Raji (cell line): Measurements from ENCODE around the gene RALGDS.

ENCODE experiments used
- POLR2A ChIP-seq: IDR thresholded peaks from 2 replicates; pipeline ENCODE4 v1.6.1; 2011; ENCODE audit warnings: low read depth, low read length, control low read depth; ENCODE audit not compliant: insufficient read depth

Gene RALGDS

GRCh38 chr9:133154097-133154989 is 33.3 kb upstream of the RALGDS start:
- no peak for TF ChIP-seq POLR2A

- no peak for TF ChIP-seq POLR2A
Observed at GRCh38 chr9:133153227-133154096, 32.4 kb upstream of the RALGDS start.

- no peak for TF ChIP-seq POLR2A
Observed at GRCh38 chr9:133151601-133152525, 30.8 kb upstream of the RALGDS start.

- TF ChIP-seq POLR2A, result no peak
Observed at GRCh38 chr9:133151041-133151440, 30.0 kb upstream of the RALGDS start.

- TF ChIP-seq POLR2A, result peak; percentile 33; the same call in 1 of the 2 replicates
Observed at GRCh38 chr9:133149130-133150015, 28.3 kb upstream of the RALGDS start.

- peak; percentile 27; the same call in 1 of the 2 replicates for TF ChIP-seq POLR2A
Observed at GRCh38 chr9:133148199-133149129, 27.4 kb upstream of the RALGDS start.

- TF ChIP-seq POLR2A, result no peak
Observed at GRCh38 chr9:133147412-133148198, 26.6 kb upstream of the RALGDS start.

- no peak for TF ChIP-seq POLR2A
Observed at GRCh38 chr9:133146746-133147411, 25.8 kb upstream of the RALGDS start.

GRCh38 chr9:133144904-133145851 is 24.1 kb upstream of the RALGDS start:
- no peak for TF ChIP-seq POLR2A

- no peak for TF ChIP-seq POLR2A
Observed at GRCh38 chr9:133144142-133144903, 23.3 kb upstream of the RALGDS start.
